Natural killer cell treated with Interleukin-12 subunit alpha and Interleukin-12 subunit beta and Interleukin-15 and Interleukin-18, amount 100 ng/mL, for 72 hours (primary cell): ENCODE data around the gene CTSC. TPM values are rescaled to one million over a fixed set of nuclear protein-coding genes. Genes with fewer than 3 reads are reported as not detected.

ENCODE experiments used
- ATAC-seq, 2 donors: fragments of 150-1000 bp; cut with Tn5 transposase in 1 of 2; sonication (Bioruptor Pico), chemical (Tn5 transposase) in 1 of 2; 2 replicates each; pipeline ENCODE4 v1.10.0; 2021
- DNase-seq: peaks from one replicate; pipeline ENCODE4 v3.0.0; 2022; ENCODE audit warnings: low spot score
- H3K27ac Mint-ChIP-seq, 2 donors: 1 replicate in 1 of 2; 2 replicates in 1 of 2; pipeline ENCODE4 v1.8.0; 2022; ENCODE audit warnings: mixed read lengths in 2 of 2, mild to moderate bottlenecking in 1 of 2, moderate library complexity in 1 of 2
- H3K27me3 Mint-ChIP-seq, 2 donors: 1 replicate in 1 of 2; 2 replicates in 1 of 2; pipeline ENCODE4 v1.8.0; 2022; ENCODE audit warnings: mixed read lengths in 2 of 2
- H3K36me3 Mint-ChIP-seq: one replicate; pipeline ENCODE4 v1.8.0; 2022; ENCODE audit warnings: mixed read lengths
- H3K4me1 Mint-ChIP-seq, 2 donors: 1 replicate in 1 of 2; 2 replicates in 1 of 2; pipeline ENCODE4 v1.8.0; 2022; ENCODE audit warnings: low read depth in 2 of 2, mixed read lengths in 2 of 2, mild to moderate bottlenecking in 1 of 2
- H3K4me3 Mint-ChIP-seq: one replicate; pipeline ENCODE4 v1.8.0; 2022; ENCODE audit warnings: mixed read lengths
- H3K9me3 Mint-ChIP-seq: 2 replicates; pipeline ENCODE4 v1.8.0; 2022; ENCODE audit warnings: mixed read lengths
- total RNA-seq, 2 donors: library from RNA; stranded (reverse); gene quantifications; one replicate each; pipeline ENCODE4 v1.2.3, GENCODE V29; 2022

The CTSC gene
- total RNA-seq, 2 donors from 2014 or later: 213 to 381 TPM

DNA sequence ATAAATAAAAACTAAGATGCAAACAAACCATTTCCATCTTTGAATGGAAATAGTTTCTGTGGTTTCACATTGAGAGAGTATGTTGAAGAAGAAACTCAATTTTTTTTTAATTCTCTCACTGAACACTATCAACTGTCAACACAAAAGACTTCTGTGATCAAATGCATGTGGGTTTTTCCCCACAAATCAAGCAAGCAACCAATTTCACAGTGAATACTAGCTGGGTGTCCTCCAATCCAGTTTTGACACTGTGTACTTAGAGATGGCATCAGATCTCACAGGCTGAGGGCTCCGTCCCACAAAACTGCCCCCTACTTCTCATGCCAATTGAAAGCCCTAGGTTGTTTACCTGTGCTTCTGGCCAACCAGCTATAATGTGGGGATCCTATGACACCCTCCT, 34.5 kb downstream of the CTSC start:
- H3K27ac Mint-ChIP-seq: peak overlapping the region; percentile 93 to 98
- peak overlapping the region; percentile 86 for H3K4me3 Mint-ChIP-seq
- peak; percentile 53 to 57 for ATAC-seq
- no peaks in the 10 kb centered on the region for H3K9me3 Mint-ChIP-seq
- peaks cover 55% of the 10 kb centered on the region for H3K36me3 Mint-ChIP-seq
- peak; percentile 68 for DNase-seq
- peaks cover 68 to 78% of the 10 kb centered on the region in 2 donors for H3K4me1 Mint-ChIP-seq
- no peaks in the 10 kb centered on the region for H3K27me3 Mint-ChIP-seq

DNA sequence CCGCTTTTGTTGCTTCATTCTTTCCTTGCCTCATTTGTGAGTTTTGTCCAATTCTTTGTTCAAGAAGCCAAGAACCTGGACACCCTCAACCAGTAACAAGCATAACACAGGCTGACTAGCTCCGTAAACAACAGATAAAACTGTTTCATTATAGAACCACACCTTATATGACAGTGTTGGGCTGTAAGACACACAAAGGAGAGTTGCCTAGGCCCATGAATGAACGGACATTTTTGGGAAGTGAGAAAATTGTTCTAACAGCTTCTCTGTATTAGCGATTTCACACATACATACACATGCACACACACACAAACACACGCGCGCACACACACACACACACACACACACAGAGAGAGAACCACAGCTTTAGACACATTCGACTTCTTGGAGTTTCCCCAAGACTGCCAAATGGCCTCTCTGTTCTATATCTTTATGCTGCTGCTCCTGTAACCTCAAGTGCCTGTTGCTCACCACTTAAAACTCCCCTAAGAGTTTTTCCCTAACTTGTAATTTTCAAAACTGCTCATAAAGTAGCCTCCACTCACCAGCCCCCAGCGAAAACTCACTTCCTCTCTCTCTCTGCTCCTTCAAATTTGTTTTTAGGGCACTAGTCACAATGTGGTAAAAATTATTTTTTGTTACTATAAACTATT, 35.9 kb downstream of the CTSC start:
- DNase-seq: peak; percentile 80
- Mint-ChIP-seq H3K36me3 (peaks cover 47% of the 10 kb centered on the region), H3K9me3 (no peaks in the 10 kb centered on the region), H3K4me3 (peak overlapping the region; percentile 86), H3K4me1 (peaks cover 76 to 84% of the 10 kb centered on the region in 2 donors), H3K27me3 (no peaks in the 10 kb centered on the region), H3K27ac (peak overlapping the region; percentile 93 to 98)
- ATAC-seq: peak; percentile 77 to 88

DNA sequence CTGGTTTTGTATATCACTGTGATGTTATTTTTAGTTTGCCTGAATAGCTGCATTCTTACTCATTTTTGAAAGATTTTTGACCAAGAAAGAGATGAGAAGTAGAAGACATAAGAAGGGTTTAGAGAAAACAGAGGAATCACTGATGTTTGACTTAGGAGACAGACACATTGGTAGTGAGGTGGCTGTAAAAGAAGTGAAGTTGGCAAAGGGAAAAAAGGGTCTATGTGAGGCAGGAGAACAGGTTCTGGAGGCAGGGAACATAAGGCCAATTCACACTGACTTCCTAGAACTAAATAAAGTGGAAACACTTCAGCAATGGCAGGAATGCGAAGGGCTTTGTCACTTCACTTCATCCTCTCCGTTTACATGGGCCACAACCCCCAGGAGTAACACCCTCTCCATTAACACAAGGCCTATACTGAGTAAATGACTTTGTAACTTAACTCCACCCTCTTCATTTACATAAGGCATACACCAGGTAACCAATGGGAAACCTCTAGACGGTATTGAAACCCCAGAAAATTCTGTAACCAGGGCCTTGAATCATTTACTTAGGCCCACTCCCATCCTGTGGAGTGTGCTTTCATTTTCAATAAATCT, 36.5 kb downstream of the CTSC start:
- peak overlapping the region; percentile 93 to 98 for H3K27ac Mint-ChIP-seq
- peaks cover 73 to 81% of the 10 kb centered on the region in 2 donors for H3K4me1 Mint-ChIP-seq
- H3K9me3 Mint-ChIP-seq: no peaks in the 10 kb centered on the region
- peaks cover 43% of the 10 kb centered on the region for H3K36me3 Mint-ChIP-seq
- peak; percentile 77 for DNase-seq
- peak; percentile 86 to 88 for ATAC-seq
- H3K4me3 Mint-ChIP-seq: peak overlapping the region; percentile 86
- H3K27me3 Mint-ChIP-seq: no peaks in the 10 kb centered on the region

DNA sequence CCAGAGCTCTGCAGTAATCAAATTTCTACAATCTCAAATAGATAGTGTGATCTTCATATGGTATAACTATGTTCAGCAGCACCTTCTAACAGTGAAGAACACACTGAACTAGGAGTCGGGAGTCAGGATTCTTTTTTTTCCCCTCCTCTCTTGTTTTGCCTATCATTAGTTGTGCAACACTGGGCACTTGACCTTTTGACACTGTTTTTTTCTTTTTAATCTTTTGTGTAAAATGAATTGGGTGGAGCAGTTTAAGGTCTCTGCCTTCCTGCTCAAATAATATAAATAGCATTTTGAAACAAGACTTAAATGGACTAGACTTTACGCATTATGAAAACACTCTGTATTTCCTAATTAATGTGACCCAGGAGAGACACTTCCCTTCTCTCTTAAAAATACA, 39.7 kb downstream of the CTSC start:
- H3K4me1 Mint-ChIP-seq: peaks cover 65 to 70% of the 10 kb centered on the region in 2 donors
- no peak overlapping the region for H3K4me3 Mint-ChIP-seq
- H3K27ac Mint-ChIP-seq: peak overlapping the region; percentile 93 to 98
- no peak for ATAC-seq
- peaks cover 41% of the 10 kb centered on the region for H3K36me3 Mint-ChIP-seq
- no peaks in the 10 kb centered on the region for H3K27me3 Mint-ChIP-seq
- H3K9me3 Mint-ChIP-seq: no peaks in the 10 kb centered on the region
- DNase-seq: no peak

DNA sequence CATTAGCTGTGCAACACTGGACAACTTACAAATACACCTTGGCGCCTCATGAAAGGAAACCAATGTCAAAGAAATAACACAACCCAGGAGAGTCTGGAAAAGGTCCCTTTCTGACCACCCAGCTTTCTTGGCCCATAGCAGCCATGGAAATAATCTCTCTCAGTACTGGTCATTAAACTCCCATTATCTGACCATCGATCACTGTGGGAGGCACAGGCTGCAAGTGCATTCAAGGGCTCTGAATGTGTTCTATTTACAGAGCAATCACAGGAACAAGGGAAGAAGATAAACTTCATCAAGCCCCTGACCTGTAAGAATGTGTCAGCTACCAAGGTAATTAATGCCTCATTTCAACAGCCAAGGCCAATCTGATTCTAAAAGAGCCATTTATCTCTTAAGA, 40.1 kb downstream of the CTSC start:
- H3K4me1 Mint-ChIP-seq: peaks cover 61 to 66% of the 10 kb centered on the region in 2 donors
- peak overlapping the region; percentile 93 to 98 for H3K27ac Mint-ChIP-seq
- ATAC-seq: no peak
- H3K36me3 Mint-ChIP-seq: peaks cover 46% of the 10 kb centered on the region
- no peak overlapping the region for H3K4me3 Mint-ChIP-seq
- no peak for DNase-seq
- H3K27me3 Mint-ChIP-seq: no peaks in the 10 kb centered on the region
- no peaks in the 10 kb centered on the region for H3K9me3 Mint-ChIP-seq

DNA sequence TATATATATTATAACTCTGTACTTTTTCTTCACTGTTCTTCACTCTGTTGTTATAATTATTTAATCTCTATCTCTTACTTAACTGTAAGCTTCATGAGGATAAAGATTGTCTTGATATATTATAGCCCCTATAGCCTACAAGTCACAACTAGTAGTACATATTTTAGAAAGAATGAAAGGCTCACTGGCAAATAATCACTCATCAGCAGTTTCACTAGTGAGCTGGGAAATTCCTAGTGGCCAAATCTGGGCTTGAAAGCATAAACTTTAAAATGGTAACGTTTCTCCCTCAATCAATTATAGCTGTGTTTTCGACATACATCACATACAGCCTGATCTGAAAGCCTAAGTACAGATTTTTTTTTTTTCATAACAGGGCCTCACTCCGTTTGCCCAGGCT, 42.5 kb downstream of the CTSC start:
- no peaks in the 10 kb centered on the region for H3K27me3 Mint-ChIP-seq
- no peak for ATAC-seq
- H3K27ac Mint-ChIP-seq: peak overlapping the region; percentile 54 to 98
- H3K9me3 Mint-ChIP-seq: no peaks in the 10 kb centered on the region
- no peak overlapping the region for H3K4me3 Mint-ChIP-seq
- peaks cover 42 to 53% of the 10 kb centered on the region in 2 donors for H3K4me1 Mint-ChIP-seq
- peaks cover 50% of the 10 kb centered on the region for H3K36me3 Mint-ChIP-seq
- DNase-seq: no peak

GRCh38 chr11:88293931-88294330, 43.6 kb downstream of the CTSC start:
- ATAC-seq (no peak), DNase-seq (no peak)
- Mint-ChIP-seq H3K27me3 (no peaks in the 10 kb centered on the region), H3K4me3 (no peak overlapping the region), H3K4me1 (peaks cover 36 to 48% of the 10 kb centered on the region in 2 donors), H3K27ac (peak overlapping the region; percentile 54 to 98), H3K36me3 (peaks cover 44% of the 10 kb centered on the region), H3K9me3 (no peaks in the 10 kb centered on the region)

DNA sequence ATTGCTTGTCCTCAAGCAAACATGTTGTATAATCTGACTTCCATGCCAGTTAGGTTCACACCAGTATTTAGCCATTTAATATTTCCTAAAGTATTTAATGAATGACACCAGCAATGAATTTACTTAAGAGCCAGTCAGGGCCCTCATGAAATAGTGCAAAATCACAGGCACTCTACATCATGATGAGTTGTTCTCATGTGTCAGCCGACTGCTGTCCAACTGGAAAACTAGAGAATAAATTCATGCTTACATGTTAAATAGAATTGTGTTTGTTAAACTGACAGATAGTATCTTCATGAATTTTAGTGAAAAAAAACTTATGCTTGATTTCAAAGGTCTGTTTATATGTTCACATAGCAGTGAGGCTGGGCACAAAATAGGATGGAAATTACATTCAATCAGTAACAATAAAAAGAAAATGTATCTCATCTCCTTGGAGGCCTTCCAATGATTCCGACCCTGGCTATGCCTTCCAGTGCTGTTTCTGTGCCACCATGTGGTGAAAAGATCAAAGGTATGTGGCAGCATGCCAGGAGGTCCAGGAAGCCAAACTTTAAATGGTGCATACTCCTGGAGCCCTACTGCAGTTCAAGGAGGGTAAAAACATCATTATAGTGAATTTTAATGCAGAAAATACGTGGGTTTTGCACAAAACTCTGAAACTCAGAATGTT, 45.2 kb downstream of the CTSC start:
- Mint-ChIP-seq H3K27ac (peak overlapping the region in 1 of 2 donors; percentile 31), H3K36me3 (peaks cover 52% of the 10 kb centered on the region), H3K4me1 (peaks cover 26 to 43% of the 10 kb centered on the region in 2 donors), H3K27me3 (no peaks in the 10 kb centered on the region), H3K9me3 (no peaks in the 10 kb centered on the region), H3K4me3 (no peak overlapping the region)
- DNase-seq (no peak), ATAC-seq (no peak)

GRCh38 chr11:88288560-88288959, 49.0 kb downstream of the CTSC start:
- ATAC-seq (no peak), DNase-seq (no peak)
- Mint-ChIP-seq H3K4me1 (peaks cover 5 to 23% of the 10 kb centered on the region in 2 donors), H3K36me3 (peaks cover 49% of the 10 kb centered on the region), H3K27me3 (no peaks in the 10 kb centered on the region), H3K4me3 (no peak overlapping the region), H3K27ac (peak overlapping the region; percentile 35 to 54), H3K9me3 (no peaks in the 10 kb centered on the region)

GRCh38 chr11:88284336-88285050, 53.0 kb downstream of the CTSC start:
- H3K27ac Mint-ChIP-seq: peak overlapping the region in 1 of 2 donors; percentile 40
- H3K36me3 Mint-ChIP-seq: peaks cover 47% of the 10 kb centered on the region
- no peak overlapping the region for H3K4me3 Mint-ChIP-seq
- H3K4me1 Mint-ChIP-seq: peaks cover 5 to 22% of the 10 kb centered on the region in 2 donors
- H3K27me3 Mint-ChIP-seq: no peaks in the 10 kb centered on the region
- no peaks in the 10 kb centered on the region for H3K9me3 Mint-ChIP-seq
- ATAC-seq (no peak), DNase-seq (no peak)

- Mint-ChIP-seq H3K27ac (no peak overlapping the region), H3K9me3 (peaks cover 2% of the 10 kb centered on the region), H3K4me3 (no peak overlapping the region), H3K27me3 (no peaks in the 10 kb centered on the region), H3K4me1 (peaks cover 0 to 22% of the 10 kb centered on the region in 2 donors), H3K36me3 (peaks cover 49% of the 10 kb centered on the region)
- ATAC-seq: no peak
- DNase-seq: no peak
Measured at GRCh38 chr11:88282747-88283515, 54.6 kb downstream of the CTSC start.

- peaks cover 0 to 19% of the 10 kb centered on the region in 2 donors for H3K4me1 Mint-ChIP-seq
- no peak overlapping the region for H3K27ac Mint-ChIP-seq
- H3K9me3 Mint-ChIP-seq: peaks cover 2% of the 10 kb centered on the region
- DNase-seq (no peak), ATAC-seq (no peak)
- H3K4me3 Mint-ChIP-seq: no peak overlapping the region
- H3K36me3 Mint-ChIP-seq: peaks cover 33% of the 10 kb centered on the region
- H3K27me3 Mint-ChIP-seq: no peaks in the 10 kb centered on the region
Measured at GRCh38 chr11:88281317-88281712, 56.2 kb downstream of the CTSC start.

- H3K4me1 Mint-ChIP-seq: peaks cover 0 to 19% of the 10 kb centered on the region in 2 donors
- ATAC-seq (no peak), DNase-seq (no peak)
- peaks cover 33% of the 10 kb centered on the region for H3K36me3 Mint-ChIP-seq
- H3K27ac Mint-ChIP-seq: no peak overlapping the region
- H3K27me3 Mint-ChIP-seq: no peaks in the 10 kb centered on the region
- peaks cover 2% of the 10 kb centered on the region for H3K9me3 Mint-ChIP-seq
- no peak overlapping the region for H3K4me3 Mint-ChIP-seq
Measured at GRCh38 chr11:88280673-88281316, 56.7 kb downstream of the CTSC start.
